HG02798 (cell line): ENCODE measurements around the gene HOXA13.

Source experiments
- ATAC-seq: cut with Tn5 transposase; IDR thresholded peaks from one replicate; pipeline ENCODE4 v1.9.1; 2021; ENCODE audit warnings: mild to moderate bottlenecking; ENCODE audit not compliant: unreplicated experiment, poor library complexity

HOXA13 gene

GRCh38 chr7:27209933-27210440, 10.1 kb upstream of the HOXA13 start:
- no peak for ATAC-seq

GRCh38 chr7:27208998-27209397, 9.1 kb upstream of the HOXA13 start:
- no peak for ATAC-seq

- no peak for ATAC-seq
Measured at GRCh38 chr7:27207348-27207985, 7.6 kb upstream of the HOXA13 start.

- no peak for ATAC-seq
Measured at GRCh38 chr7:27205325-27206280, 5.7 kb upstream of the HOXA13 start.

GRCh38 chr7:27204851-27205322, 5.0 kb upstream of the HOXA13 start:
- no peak for ATAC-seq

- no peak for ATAC-seq
Measured at GRCh38 chr7:27203964-27204594, 4.2 kb upstream of the HOXA13 start.

GRCh38 chr7:27203365-27203953, 3.6 kb upstream of the HOXA13 start:
- ATAC-seq = no peak

- ATAC-seq = no peak
Measured at GRCh38 chr7:27202862-27203134, 2.9 kb upstream of the HOXA13 start.

- ATAC-seq = no peak
Measured at GRCh38 chr7:27202018-27202861, 2.3 kb upstream of the HOXA13 start.

- ATAC-seq = no peak
Measured at GRCh38 chr7:27201580-27202017, 1.7 kb upstream of the HOXA13 start.

- ATAC-seq = no peak
Measured at GRCh38 chr7:27200761-27201579, 1.1 kb upstream of the HOXA13 start.

GRCh38 chr7:27198871-27199801, 755 bp downstream of the HOXA13 start:
- ATAC-seq = peak; percentile 8

GRCh38 chr7:27198138-27198841, 1.6 kb downstream of the HOXA13 start:
- no peak for ATAC-seq

- no peak for ATAC-seq
Measured at GRCh38 chr7:27197137-27198042, 2.5 kb downstream of the HOXA13 start.

GRCh38 chr7:27196287-27196767, 3.6 kb downstream of the HOXA13 start:
- ATAC-seq = no peak
